Suprapubic skin (tissue), 3 donors: ENCODE data around the gene DNTT.

ENCODE experiments used
- EP300 ChIP-seq: sonication (generic); formaldehyde crosslinking; IDR thresholded peaks from one replicate; pipeline ENCODE4 v1.6.1; 2017; ENCODE audit warnings: antibody characterized with exemption
- POLR2A ChIP-seq, 2 donors: fragments of 450-650 bp; IDR thresholded peaks; one replicate each; pipeline ENCODE4 v1.6.1; 2017; ENCODE audit warnings: antibody characterized with exemption in 2 of 2, mild to moderate bottlenecking in 2 of 2, moderate library complexity in 2 of 2
- TF ChIP-seq, protein P1 (sequence below), 2 donors: fragments of 200-600 bp in 1 of 2; fragments of 450-650 bp in 1 of 2; sonication (generic) in 1 of 2; IDR thresholded peaks; one replicate each; pipeline ENCODE4 v1.5.1; 2016 to 2019; ENCODE audit warnings: antibody characterized with exemption in 2 of 2, mild to moderate bottlenecking in 1 of 2, moderate library complexity in 1 of 2

DNA sequence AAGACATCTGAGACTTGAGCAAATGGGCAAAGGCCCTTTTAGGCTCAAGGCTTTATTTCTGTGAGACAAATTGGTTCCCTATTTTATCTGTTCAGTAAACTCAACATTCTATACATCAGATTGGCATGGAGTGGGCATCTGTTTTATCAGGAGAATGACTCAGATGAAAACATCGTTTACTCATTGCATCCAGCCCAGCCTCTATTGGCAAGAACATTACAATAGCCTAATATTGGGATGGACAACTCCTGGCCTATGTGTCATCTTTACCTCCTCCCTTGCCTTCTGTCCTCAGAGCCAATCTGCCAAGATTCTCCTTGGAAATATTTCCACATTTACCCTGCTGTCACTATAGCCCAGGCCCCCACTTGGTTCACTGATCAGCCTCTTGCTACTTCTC lies 27.4 kb upstream of the DNTT start:
- TF ChIP-seq POLR2A (IDR thresholded peaks at IDR 0.05) (no peak), EP300 (no peak)
- TF ChIP-seq, protein P1, sequence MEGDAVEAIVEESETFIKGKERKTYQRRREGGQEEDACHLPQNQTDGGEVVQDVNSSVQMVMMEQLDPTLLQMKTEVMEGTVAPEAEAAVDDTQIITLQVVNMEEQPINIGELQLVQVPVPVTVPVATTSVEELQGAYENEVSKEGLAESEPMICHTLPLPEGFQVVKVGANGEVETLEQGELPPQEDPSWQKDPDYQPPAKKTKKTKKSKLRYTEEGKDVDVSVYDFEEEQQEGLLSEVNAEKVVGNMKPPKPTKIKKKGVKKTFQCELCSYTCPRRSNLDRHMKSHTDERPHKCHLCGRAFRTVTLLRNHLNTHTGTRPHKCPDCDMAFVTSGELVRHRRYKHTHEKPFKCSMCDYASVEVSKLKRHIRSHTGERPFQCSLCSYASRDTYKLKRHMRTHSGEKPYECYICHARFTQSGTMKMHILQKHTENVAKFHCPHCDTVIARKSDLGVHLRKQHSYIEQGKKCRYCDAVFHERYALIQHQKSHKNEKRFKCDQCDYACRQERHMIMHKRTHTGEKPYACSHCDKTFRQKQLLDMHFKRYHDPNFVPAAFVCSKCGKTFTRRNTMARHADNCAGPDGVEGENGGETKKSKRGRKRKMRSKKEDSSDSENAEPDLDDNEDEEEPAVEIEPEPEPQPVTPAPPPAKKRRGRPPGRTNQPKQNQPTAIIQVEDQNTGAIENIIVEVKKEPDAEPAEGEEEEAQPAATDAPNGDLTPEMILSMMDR (IDR thresholded peaks at IDR 0.05), result no peak
